Trophoblast cell (in vitro differentiated cells and primary cell): Measurements from ENCODE around the gene PTTG1IP2.

Experiments
- DNase-seq, 2 donors: peaks; one replicate each; pipeline ENCODE4 v3.0.0-alpha.2; 2016
- H2AFZ ChIP-seq: 2 replicates; pipeline ENCODE4 v1.6.1; 2013; ENCODE audit warnings: low read length, moderate library complexity, mild to moderate bottlenecking; ENCODE audit not compliant: insufficient read depth, poor library complexity
- H2AK5ac ChIP-seq: 2 replicates; pipeline ENCODE4 v1.6.1; 2013; ENCODE audit warnings: mild to moderate bottlenecking, low read length
- H2BK120ac ChIP-seq: 2 replicates; pipeline ENCODE4 v1.6.1; 2013; ENCODE audit warnings: low read length, mild to moderate bottlenecking, moderate library complexity; ENCODE audit not compliant: insufficient read depth, poor library complexity
- H2BK12ac ChIP-seq: 2 replicates; pipeline ENCODE4 v1.6.1; 2013; ENCODE audit warnings: mild to moderate bottlenecking, low read length, moderate library complexity
- H2BK5ac ChIP-seq: 2 replicates; pipeline ENCODE4 v1.6.1; 2013; ENCODE audit warnings: low read length, low read depth, moderate library complexity, mild to moderate bottlenecking; ENCODE audit not compliant: poor library complexity
- H3K14ac ChIP-seq: 2 replicates; pipeline ENCODE4 v1.6.1; 2013; ENCODE audit warnings: mild to moderate bottlenecking, low read length
- H3K18ac ChIP-seq: 2 replicates; pipeline ENCODE4 v1.6.1; 2013; ENCODE audit warnings: mild to moderate bottlenecking, low read length
- H3K23ac ChIP-seq: 2 replicates; pipeline ENCODE4 v1.6.1; 2013; ENCODE audit warnings: low read length
- H3K27ac ChIP-seq: 2 replicates; pipeline ENCODE4 v1.5.1; 2013; ENCODE audit warnings: low read depth, mild to moderate bottlenecking, inconsistent platforms, low read length, moderate library complexity
- H3K27me3 ChIP-seq: 2 replicates; pipeline ENCODE4 v1.6.1; 2013; ENCODE audit warnings: inconsistent platforms, mild to moderate bottlenecking, low read length, moderate library complexity; ENCODE audit not compliant: insufficient read depth
- H3K36me3 ChIP-seq, 2 experiments: 1 replicate in 1 of 2; 2 replicates in 1 of 2; pipeline ENCODE4 v1.6.1; 2013; ENCODE audit warnings: low read length in 2 of 2, mild to moderate bottlenecking in 2 of 2, moderate library complexity in 1 of 2; ENCODE audit not compliant: insufficient read depth in 2 of 2, control insufficient read depth in 1 of 2
- H3K4ac ChIP-seq: 2 replicates; pipeline ENCODE4 v1.6.1; 2013; ENCODE audit warnings: low read depth, mild to moderate bottlenecking, low read length, moderate library complexity
- H3K4me1 ChIP-seq, 2 experiments: 1 replicate in 1 of 2; 2 replicates in 1 of 2; pipeline ENCODE4 v1.6.1; 2013; ENCODE audit warnings: low read length in 2 of 2, mild to moderate bottlenecking in 2 of 2, moderate library complexity in 1 of 2; ENCODE audit not compliant: insufficient read depth in 2 of 2, control insufficient read depth in 1 of 2
- H3K4me2 ChIP-seq: 2 replicates; pipeline ENCODE4 v1.6.1; 2013; ENCODE audit warnings: inconsistent platforms, mild to moderate bottlenecking, low read length, moderate library complexity
- H3K4me3 ChIP-seq: 2 replicates; pipeline ENCODE4 v1.5.1; 2013; ENCODE audit warnings: mild to moderate bottlenecking, low read depth, low read length, inconsistent platforms
- H3K79me1 ChIP-seq: one replicate; pipeline ENCODE4 v1.6.1; 2013; ENCODE audit warnings: low read length
- H3K79me2 ChIP-seq: 2 replicates; pipeline ENCODE4 v1.6.1; 2013; ENCODE audit warnings: low read length, mild to moderate bottlenecking; ENCODE audit not compliant: control insufficient read depth, insufficient read depth, poor library complexity
- H3K9ac ChIP-seq: 2 replicates; pipeline ENCODE4 v1.6.1; 2013; ENCODE audit warnings: mild to moderate bottlenecking, low read length
- H3K9me3 ChIP-seq: 2 replicates; pipeline ENCODE4 v1.6.1; 2013; ENCODE audit warnings: low read depth, mild to moderate bottlenecking, control low read depth, inconsistent platforms, low read length; ENCODE audit not compliant: insufficient read depth
- H4K12ac ChIP-seq: 2 replicates; pipeline ENCODE4 v1.6.1; 2013; ENCODE audit warnings: low read depth, mild to moderate bottlenecking, low read length, moderate library complexity
- H4K8ac ChIP-seq: 2 replicates; pipeline ENCODE4 v1.6.1; 2013; ENCODE audit warnings: low read depth, mild to moderate bottlenecking, low read length, moderate library complexity
- H4K91ac ChIP-seq: one replicate; pipeline ENCODE4 v1.6.1; 2013; ENCODE audit warnings: low read depth, mild to moderate bottlenecking, low read length, moderate library complexity
- WGBS: extraction: QIAGEN DNeasy Blood & Tissue Kit; methylation state at CpG from one replicate; pipeline ENCODE4 v1.1.7; 2013; ENCODE audit warnings: missing lambda C conversion rate; ENCODE audit not compliant: insufficient read length, insufficient coverage; ENCODE audit errors: extremely low coverage; 5-methylcytosine and 5-hydroxymethylcytosine counted together

The PTTG1IP2 gene

GRCh38 chr7:90492250-90492649, 22.8 kb downstream of the PTTG1IP2 start:
- no peak overlapping the region for H3K4me2 ChIP-seq
- no peak overlapping the region for H3K18ac ChIP-seq
- no CpG with 5 or more reads among the region's 6 CpGs for WGBS

GRCh38 chr7:90495241-90495640, 25.8 kb downstream of the PTTG1IP2 start:
- Histone ChIP-seq H3K9me3 (no peaks in the 10 kb centered on the region), H3K23ac (no peak overlapping the region), H3K4me2 (no peak overlapping the region), H3K9ac (no peak overlapping the region), H3K4me1 (no peaks in the 10 kb centered on the region), H3K79me1 (no peaks in the 10 kb centered on the region), H4K91ac (no peak overlapping the region), H3K4me3 (no peak overlapping the region), H2AFZ (no peak overlapping the region), H2BK120ac (no peak overlapping the region), H3K27ac (no peak overlapping the region), H3K27me3 (no peaks in the 10 kb centered on the region), H3K18ac (no peak overlapping the region), H3K14ac (no peak overlapping the region), H4K8ac (no peak overlapping the region), H2BK12ac (no peak overlapping the region), H2BK5ac (no peak overlapping the region), H3K4ac (no peak overlapping the region), H2AK5ac (no peak overlapping the region), H4K12ac (no peak overlapping the region), H3K79me2 (no peaks in the 10 kb centered on the region), H3K36me3 (no peaks in the 10 kb centered on the region)
- DNase-seq: peak; percentile 59 to 71
- WGBS: no CpG with 5 or more reads among the region's 1 CpG

More at GRCh38 chr7:90492250-90492649, 22.8 kb downstream of the PTTG1IP2 start:
- Histone ChIP-seq H3K4me1 (no peaks in the 10 kb centered on the region), H3K4me3 (no peak overlapping the region), H3K79me2 (no peaks in the 10 kb centered on the region), H3K9me3 (no peaks in the 10 kb centered on the region), H3K9ac (no peak overlapping the region), H3K4ac (no peak overlapping the region), H2BK5ac (no peak overlapping the region), H4K12ac (no peak overlapping the region), H3K23ac (no peak overlapping the region), H2AK5ac (no peak overlapping the region), H3K27ac (no peak overlapping the region), H3K14ac (no peak overlapping the region), H2AFZ (no peak overlapping the region), H3K27me3 (no peaks in the 10 kb centered on the region), H2BK120ac (no peak overlapping the region), H4K91ac (no peak overlapping the region), H4K8ac (no peak overlapping the region), H3K36me3 (no peaks in the 10 kb centered on the region), H3K79me1 (no peaks in the 10 kb centered on the region), H2BK12ac (no peak overlapping the region)
- DNase-seq: peak; percentile 47 to 52

GRCh38 chr7:90502539-90502938, 33.1 kb downstream of the PTTG1IP2 start:
- H3K79me2 ChIP-seq: no peaks in the 10 kb centered on the region
- H3K79me1 ChIP-seq: no peaks in the 10 kb centered on the region
- no peak overlapping the region for H4K91ac ChIP-seq
- no peak overlapping the region for H3K4ac ChIP-seq
- H2BK120ac ChIP-seq: no peak overlapping the region
- no peaks in the 10 kb centered on the region for H3K27me3 ChIP-seq
- H3K4me1 ChIP-seq: no peaks in the 10 kb centered on the region
- no peaks in the 10 kb centered on the region for H3K9me3 ChIP-seq
- WGBS: no CpG with 5 or more reads among the region's 4 CpGs
- H3K23ac ChIP-seq: no peak overlapping the region
- H3K9ac ChIP-seq: no peak overlapping the region
- no peak overlapping the region for H2BK5ac ChIP-seq
- H4K8ac ChIP-seq: no peak overlapping the region
- no peak for DNase-seq
- no peak overlapping the region for H3K4me3 ChIP-seq
- no peak overlapping the region for H3K4me2 ChIP-seq
- no peak overlapping the region for H3K27ac ChIP-seq
- no peak overlapping the region for H2BK12ac ChIP-seq
- no peak overlapping the region for H3K18ac ChIP-seq
- H2AFZ ChIP-seq: no peak overlapping the region
- H3K14ac ChIP-seq: no peak overlapping the region
- H4K12ac ChIP-seq: no peak overlapping the region
- no peak overlapping the region for H2AK5ac ChIP-seq
- no peaks in the 10 kb centered on the region for H3K36me3 ChIP-seq

GRCh38 chr7:90503367-90503766, 33.9 kb downstream of the PTTG1IP2 start:
- Histone ChIP-seq H4K91ac (no peak overlapping the region), H3K4me3 (no peak overlapping the region), H2BK12ac (no peak overlapping the region), H3K9ac (no peak overlapping the region), H3K14ac (no peak overlapping the region), H2BK120ac (no peak overlapping the region), H3K79me1 (no peaks in the 10 kb centered on the region), H3K4ac (no peak overlapping the region), H2AK5ac (no peak overlapping the region), H2AFZ (no peak overlapping the region), H3K18ac (no peak overlapping the region), H3K4me2 (no peak overlapping the region), H3K9me3 (no peaks in the 10 kb centered on the region), H3K23ac (no peak overlapping the region), H2BK5ac (no peak overlapping the region), H3K36me3 (no peaks in the 10 kb centered on the region), H3K27ac (no peak overlapping the region), H4K8ac (no peak overlapping the region), H4K12ac (no peak overlapping the region), H3K27me3 (no peaks in the 10 kb centered on the region), H3K79me2 (no peaks in the 10 kb centered on the region), H3K4me1 (no peaks in the 10 kb centered on the region)
- WGBS: no CpG with 5 or more reads among the region's 1 CpG
- no peak for DNase-seq
